Colonic mucosa (tissue), 4 donors: ENCODE results near the gene MAT1A. TPM values are rescaled to one million over a fixed set of nuclear protein-coding genes. Genes with fewer than 3 reads are reported as not detected.

Source experiments
- DNase-seq: peaks from one replicate; pipeline ENCODE4 v3.0.0-alpha.2; 2020
- H3K27ac ChIP-seq: fragments of 200-600 bp; one replicate; pipeline ENCODE4 v1.8.0; 2021
- H3K27me3 ChIP-seq: fragments of 200-600 bp; one replicate; pipeline ENCODE4 v1.8.0; 2021
- H3K36me3 ChIP-seq: fragments of 200-600 bp; one replicate; pipeline ENCODE4 v1.8.0; 2021
- H3K4me1 ChIP-seq: fragments of 200-600 bp; one replicate; pipeline ENCODE4 v1.8.0; 2021; ENCODE audit warnings: mild to moderate bottlenecking
- H3K4me3 ChIP-seq: fragments of 200-600 bp; one replicate; pipeline ENCODE4 v1.8.0; 2021
- H3K9ac ChIP-seq, 2 donors: one replicate each; pipeline ENCODE4 v1.7.0; 2013; ENCODE audit warnings: control low read depth in 2 of 2, low read depth in 2 of 2, low read length in 2 of 2
- H3K9me3 ChIP-seq: fragments of 200-600 bp; one replicate; pipeline ENCODE4 v1.8.0; 2021
- intact Hi-C: fragments of 100-400 bp; cut with DNase I; formaldehyde crosslinking; loops from one replicate; pipeline ENCODE4 v1.14.1; 2022
- total RNA-seq, 2 donors: library from RNA; stranded (reverse); fragmentation: NEBNext Ultra II Directional in 1 of 2; extraction: Animal tissue kit (Norgen Biotek cat#: 25700) in 1 of 2; gene quantifications; one replicate each; pipeline ENCODE4 v1.2.1, GENCODE V29; 2021
- TF ChIP-seq, protein P1 (sequence below): fragments of 200-600 bp; IDR thresholded peaks from one replicate; pipeline ENCODE4 v1.8.0; 2022; ENCODE audit warnings: antibody characterized with exemption, mild to moderate bottlenecking
- donor health status: healthy.
- donor health status: DM: no; HTN: no; CAD: no.
- donor health status: DM: no; HTN: no; CAD: no.

The MAT1A gene
- total RNA-seq, 2 donors from 2014 or later, result 1.4 to 1.8 TPM

DNA sequence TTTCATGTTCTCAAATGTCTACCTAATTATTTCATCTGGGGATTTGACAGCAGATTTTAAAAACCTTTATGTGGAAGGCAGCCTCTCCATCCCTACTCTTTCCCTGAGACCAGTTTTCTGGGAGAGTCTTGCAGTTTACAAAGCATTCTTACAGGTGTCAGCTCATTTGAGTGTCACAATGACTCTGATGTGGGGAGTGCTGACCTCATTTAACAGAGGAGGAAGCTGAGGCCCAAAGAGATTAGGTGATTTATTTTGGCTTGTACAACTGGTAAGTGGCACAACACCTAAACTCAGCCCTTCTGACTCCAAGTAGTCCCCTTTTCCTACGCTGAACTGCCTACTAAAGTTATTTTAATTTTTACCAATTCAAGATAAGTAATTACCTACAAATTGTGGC lies 33.3 kb upstream of the MAT1A start:
- Histone ChIP-seq H3K27ac (no peak overlapping the region), H3K9me3 (no peaks in the 10 kb centered on the region), H3K4me3 (no peak overlapping the region), H3K36me3 (no peaks in the 10 kb centered on the region), H3K27me3 (no peaks in the 10 kb centered on the region), H3K9ac (no peak overlapping the region), H3K4me1 (no peaks in the 10 kb centered on the region)
- no peak for DNase-seq
- TF ChIP-seq, protein P1, sequence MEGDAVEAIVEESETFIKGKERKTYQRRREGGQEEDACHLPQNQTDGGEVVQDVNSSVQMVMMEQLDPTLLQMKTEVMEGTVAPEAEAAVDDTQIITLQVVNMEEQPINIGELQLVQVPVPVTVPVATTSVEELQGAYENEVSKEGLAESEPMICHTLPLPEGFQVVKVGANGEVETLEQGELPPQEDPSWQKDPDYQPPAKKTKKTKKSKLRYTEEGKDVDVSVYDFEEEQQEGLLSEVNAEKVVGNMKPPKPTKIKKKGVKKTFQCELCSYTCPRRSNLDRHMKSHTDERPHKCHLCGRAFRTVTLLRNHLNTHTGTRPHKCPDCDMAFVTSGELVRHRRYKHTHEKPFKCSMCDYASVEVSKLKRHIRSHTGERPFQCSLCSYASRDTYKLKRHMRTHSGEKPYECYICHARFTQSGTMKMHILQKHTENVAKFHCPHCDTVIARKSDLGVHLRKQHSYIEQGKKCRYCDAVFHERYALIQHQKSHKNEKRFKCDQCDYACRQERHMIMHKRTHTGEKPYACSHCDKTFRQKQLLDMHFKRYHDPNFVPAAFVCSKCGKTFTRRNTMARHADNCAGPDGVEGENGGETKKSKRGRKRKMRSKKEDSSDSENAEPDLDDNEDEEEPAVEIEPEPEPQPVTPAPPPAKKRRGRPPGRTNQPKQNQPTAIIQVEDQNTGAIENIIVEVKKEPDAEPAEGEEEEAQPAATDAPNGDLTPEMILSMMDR, result no peak
- intact Hi-C loops, result no loop called here

DNA sequence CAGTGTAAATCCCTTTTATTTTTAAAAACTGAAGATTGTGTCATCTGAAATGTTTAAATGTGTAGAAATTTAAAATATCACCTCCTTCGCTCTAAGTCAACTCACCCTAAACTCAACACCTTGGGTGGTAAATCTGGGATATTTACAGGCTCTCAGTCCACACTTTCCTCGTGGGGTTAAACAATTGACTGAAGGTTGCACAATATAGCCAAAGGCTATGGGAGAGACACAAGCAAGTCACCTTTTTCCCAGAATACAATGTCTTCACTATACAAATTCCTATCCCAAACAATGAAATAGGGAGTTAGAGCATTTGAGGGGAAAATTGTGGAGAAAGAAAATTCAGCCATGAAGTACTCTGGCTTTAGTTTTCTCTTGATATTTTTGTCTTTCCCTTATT lies 32.7 kb upstream of the MAT1A start:
- Histone ChIP-seq H3K9ac (no peak overlapping the region), H3K27me3 (no peaks in the 10 kb centered on the region), H3K4me1 (no peaks in the 10 kb centered on the region), H3K9me3 (no peaks in the 10 kb centered on the region), H3K4me3 (no peak overlapping the region), H3K36me3 (no peaks in the 10 kb centered on the region), H3K27ac (no peak overlapping the region)
- TF ChIP-seq, protein P1, result no peak
- intact Hi-C loops, result no loop called here
- DNase-seq, result no peak

DNA sequence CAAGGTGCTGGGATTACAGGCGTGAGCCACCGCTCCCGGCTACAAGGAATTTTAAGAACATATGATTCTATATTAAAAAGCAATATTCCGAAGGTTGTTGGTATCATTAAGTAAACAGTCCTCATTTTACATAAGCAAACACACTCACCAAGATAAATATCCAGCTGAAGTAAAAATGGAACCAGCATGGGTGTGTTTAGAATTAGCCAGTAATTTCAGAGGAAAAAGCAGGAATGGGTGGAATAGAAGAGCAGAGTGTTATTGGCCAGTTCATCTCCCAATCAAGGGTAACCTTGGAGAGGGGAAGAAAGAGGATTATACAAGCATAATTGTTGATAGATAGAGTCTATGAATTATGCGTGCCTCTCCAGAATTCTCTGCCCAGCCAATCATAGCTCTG lies 31.7 kb upstream of the MAT1A start:
- no peaks in the 10 kb centered on the region for H3K36me3 ChIP-seq
- H3K4me3 ChIP-seq, result no peak overlapping the region
- H3K27ac ChIP-seq, result no peak overlapping the region
- TF ChIP-seq, protein P1, result no peak
- DNase-seq, result no peak
- no peaks in the 10 kb centered on the region for H3K9me3 ChIP-seq
- no peaks in the 10 kb centered on the region for H3K27me3 ChIP-seq
- intact Hi-C loops, result no loop called here
- H3K4me1 ChIP-seq, result no peaks in the 10 kb centered on the region
- no peak overlapping the region for H3K9ac ChIP-seq

DNA sequence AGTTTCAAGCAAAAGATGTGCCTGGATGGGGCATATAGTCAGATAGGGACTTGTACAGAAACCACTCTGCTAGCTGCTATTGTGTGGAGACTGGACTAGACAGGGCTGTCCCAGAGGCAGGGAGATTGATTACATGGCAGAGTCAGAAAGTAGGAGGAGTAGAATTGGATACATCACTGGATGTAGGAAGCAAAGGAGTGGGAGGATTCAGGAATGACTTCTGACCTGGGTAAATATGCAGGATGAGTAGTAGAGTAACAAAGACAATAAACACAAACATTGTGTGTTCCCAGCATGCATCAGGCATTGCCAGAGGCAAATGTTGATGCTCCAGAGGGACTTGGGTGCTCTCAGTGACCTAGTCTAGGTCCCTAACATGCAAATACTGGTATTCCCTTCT lies 30.9 kb upstream of the MAT1A start:
- no peaks in the 10 kb centered on the region for H3K27me3 ChIP-seq
- no peaks in the 10 kb centered on the region for H3K9me3 ChIP-seq
- H3K27ac ChIP-seq, result no peak overlapping the region
- H3K9ac ChIP-seq, result no peak overlapping the region
- no peak overlapping the region for H3K4me3 ChIP-seq
- intact Hi-C loops, result no loop called here
- TF ChIP-seq, protein P1, result no peak
- H3K4me1 ChIP-seq, result no peaks in the 10 kb centered on the region
- no peak for DNase-seq
- H3K36me3 ChIP-seq, result no peaks in the 10 kb centered on the region

DNA sequence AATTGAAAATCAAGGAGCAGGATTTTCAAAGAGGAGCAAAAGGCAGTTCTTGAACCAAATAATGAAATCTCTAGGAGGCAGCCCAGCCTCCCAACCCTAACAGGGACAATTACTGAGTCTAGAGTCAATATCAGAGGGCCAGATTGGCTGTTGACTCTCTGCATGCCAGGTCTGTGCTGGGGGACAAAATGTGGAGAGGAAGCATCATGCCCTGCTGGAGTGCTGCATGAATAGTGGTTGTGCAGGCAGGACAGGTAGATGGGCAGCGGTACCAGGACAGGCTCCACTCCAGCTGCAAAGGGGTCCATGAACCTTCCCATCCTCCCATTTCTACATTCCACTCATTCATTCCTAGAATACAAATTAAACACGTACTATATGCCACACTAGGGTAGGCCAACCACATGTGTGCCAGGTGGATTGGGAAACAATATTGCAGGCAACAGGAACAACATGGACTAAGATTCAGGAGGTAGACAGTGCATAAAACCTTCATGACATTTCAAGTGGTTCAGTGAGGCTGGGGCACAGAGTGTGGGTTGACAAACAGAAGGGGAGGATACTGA lies 30.4 kb upstream of the MAT1A start:
- Histone ChIP-seq H3K9ac (no peak overlapping the region), H3K27me3 (no peaks in the 10 kb centered on the region), H3K4me1 (no peaks in the 10 kb centered on the region), H3K27ac (no peak overlapping the region), H3K4me3 (no peak overlapping the region), H3K9me3 (no peaks in the 10 kb centered on the region), H3K36me3 (no peaks in the 10 kb centered on the region)
- no peak for DNase-seq
- TF ChIP-seq, protein P1, result no peak
- intact Hi-C loops, result no loop called here

DNA sequence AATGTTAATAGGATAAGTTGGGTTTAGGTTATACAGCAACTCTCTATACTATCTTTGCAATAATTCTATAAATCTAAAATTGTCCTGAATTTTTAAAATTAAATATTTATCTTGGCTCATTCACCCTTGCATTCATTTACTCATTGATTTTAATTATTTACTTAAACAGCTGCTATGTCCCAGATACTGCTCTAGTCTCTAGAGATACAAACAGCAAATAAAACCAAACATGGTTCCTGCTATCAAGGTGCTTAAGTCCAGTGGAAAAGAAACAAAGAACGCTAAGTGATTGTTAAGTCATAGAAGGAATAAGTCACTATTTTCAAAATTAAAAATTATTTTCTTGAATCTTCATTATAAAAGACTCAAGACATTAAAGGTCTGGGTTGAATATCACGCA lies 29.9 kb upstream of the MAT1A start:
- intact Hi-C loops, result no loop called here
- Histone ChIP-seq H3K27ac (no peak overlapping the region), H3K4me3 (no peak overlapping the region), H3K4me1 (no peaks in the 10 kb centered on the region), H3K9me3 (no peaks in the 10 kb centered on the region), H3K9ac (no peak overlapping the region), H3K36me3 (no peaks in the 10 kb centered on the region), H3K27me3 (no peaks in the 10 kb centered on the region)
- no peak for DNase-seq
- TF ChIP-seq, protein P1, result no peak
